ENCODE measurements around the gene MCM3AP.

GRCh38 chr21:46304437-46304836 lies 19.0 kb upstream of the MCM3AP start:
- TF ChIP-seq TAF1 (conservative IDR thresholded peaks at IDR 0.05): no peak
- no peak for TF ChIP-seq CTCF (IDR thresholded peaks at IDR 0.05; ENCODE audit: low read depth, low read length, missing input control)
- TF ChIP-seq NR2F2 (IDR thresholded peaks at IDR 0.05): no peak
- no peak for TF ChIP-seq MAX (IDR thresholded peaks at IDR 0.05)
- TF ChIP-seq YY1 (IDR thresholded peaks at IDR 0.05): no peak
- TF ChIP-seq HNF4A (conservative IDR thresholded peaks at IDR 0.05): no peak
- TF ChIP-seq RAD21 (IDR thresholded peaks at IDR 0.05): no peak
- no peak for TF ChIP-seq SP1 (IDR thresholded peaks at IDR 0.05)
- TF ChIP-seq REST (IDR thresholded peaks at IDR 0.05): no peak

Measured in liver (tissue), 3 donors.